ENCODE measurements around the gene SLC19A1.

SLC19A1 gene

GRCh38 chr21:45546636-45547544, 4.7 kb upstream of the SLC19A1 start:
- DNase-seq (ENCODE audit: extremely low read depth in 1 of 2, low read depth in 1 of 2): no peak

DNA sequence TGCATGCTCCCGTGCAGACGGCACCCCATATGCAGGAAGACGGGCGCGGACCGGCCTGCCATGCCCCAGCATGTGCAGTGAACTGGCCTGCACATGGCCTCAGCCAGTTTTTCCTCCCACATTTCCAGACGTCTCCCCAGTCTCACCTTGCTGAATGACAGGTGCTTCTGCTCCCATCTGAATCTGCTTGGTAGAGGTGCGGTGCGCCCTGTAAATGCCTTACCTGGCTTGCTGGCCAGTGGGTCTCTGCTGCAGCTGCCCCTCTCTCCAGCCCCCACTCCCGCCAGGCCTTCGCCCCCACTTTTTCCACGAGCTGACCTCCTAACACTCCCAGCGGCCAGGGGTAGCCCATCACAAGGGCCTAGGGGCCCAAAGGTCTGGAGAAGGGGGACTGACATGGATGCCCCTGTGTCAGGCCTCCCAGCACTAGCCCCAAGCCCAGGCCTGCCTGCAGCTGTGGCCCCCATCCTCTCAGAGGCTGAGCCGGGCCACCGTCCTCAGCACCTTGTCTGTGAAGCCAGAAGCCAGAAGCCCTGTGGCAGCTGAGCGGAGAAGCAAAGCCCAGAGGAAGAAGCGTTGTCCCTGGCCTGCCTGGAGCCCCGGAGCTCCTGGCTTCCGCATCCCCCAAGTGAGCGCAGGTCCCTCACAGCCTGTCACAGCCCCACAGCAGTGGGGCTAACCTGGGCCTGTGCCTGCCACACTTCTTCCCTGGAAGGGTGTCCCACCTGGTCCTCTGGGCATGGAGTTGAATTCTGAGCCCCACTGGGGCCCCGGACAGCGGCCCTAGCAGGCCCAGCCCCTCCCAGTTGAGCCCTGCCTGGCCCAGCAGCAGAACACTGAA, 3.7 kb upstream of the SLC19A1 start:
- DNase-seq (ENCODE audit: extremely low read depth in 1 of 2, low read depth in 1 of 2): no peak

DNA sequence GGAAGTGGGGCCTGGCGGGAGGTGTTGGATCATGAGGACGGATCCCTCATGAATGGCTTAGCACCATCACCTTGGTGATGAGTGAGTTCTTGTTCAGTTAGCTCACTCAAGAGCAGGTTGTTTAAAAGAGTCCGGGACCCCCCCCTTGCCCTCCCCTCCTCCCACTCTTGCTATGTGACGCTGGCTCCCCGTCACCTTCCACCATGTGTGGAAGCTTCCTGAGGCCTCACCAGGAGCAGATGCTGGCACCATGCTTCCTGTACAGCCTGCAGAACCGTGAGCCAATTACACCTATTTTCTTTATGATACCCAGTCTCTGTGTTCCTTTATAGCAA, 3.0 kb upstream of the SLC19A1 start:
- no peak for DNase-seq (ENCODE audit: extremely low read depth in 1 of 2, low read depth in 1 of 2)

GRCh38 chr21:45544449-45545235, 2.4 kb upstream of the SLC19A1 start:
- no peak for DNase-seq (ENCODE audit: extremely low read depth in 1 of 2, low read depth in 1 of 2)

DNA sequence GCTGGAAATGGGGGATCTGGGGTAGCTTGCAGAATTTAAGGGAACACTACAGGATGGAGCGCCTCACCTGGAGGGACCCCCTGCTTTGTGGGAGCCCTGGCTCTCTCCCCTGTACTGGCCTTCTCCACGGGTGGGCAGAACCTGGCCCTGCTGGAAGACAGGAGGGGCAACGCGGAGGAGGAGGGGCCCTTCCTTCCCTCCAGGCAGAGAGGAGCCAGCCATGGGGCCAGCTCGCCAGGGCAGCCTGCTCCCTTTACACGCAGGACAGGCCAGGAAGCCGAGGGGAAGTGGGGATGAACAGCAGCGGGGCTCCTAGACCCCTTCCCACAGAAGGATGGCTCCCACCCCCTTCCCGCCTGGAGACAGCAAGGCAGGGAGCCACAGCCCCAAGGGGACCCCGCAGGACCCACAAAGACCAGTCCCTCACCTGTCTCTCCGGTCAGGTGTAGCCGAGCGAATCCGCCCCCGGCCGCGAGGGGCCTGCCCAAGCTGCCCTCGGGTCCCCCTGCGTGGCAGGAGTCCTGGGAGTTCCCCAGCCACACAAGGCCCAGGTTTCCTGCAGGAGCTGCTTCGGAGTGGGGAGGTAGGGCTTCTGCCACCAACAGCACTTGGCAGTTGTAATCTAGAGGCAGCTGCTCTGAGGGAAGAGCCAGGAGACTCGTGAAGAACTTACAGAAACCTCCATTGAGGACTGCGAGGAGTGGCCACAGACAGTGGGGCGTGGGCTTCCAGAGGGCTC, 1.6 kb upstream of the SLC19A1 start:
- no peak for DNase-seq (ENCODE audit: extremely low read depth in 1 of 2, low read depth in 1 of 2)

- DNase-seq (ENCODE audit: extremely low read depth in 1 of 2, low read depth in 1 of 2): no peak
Observed at GRCh38 chr21:45543371-45543709, 1.1 kb upstream of the SLC19A1 start.

DNA sequence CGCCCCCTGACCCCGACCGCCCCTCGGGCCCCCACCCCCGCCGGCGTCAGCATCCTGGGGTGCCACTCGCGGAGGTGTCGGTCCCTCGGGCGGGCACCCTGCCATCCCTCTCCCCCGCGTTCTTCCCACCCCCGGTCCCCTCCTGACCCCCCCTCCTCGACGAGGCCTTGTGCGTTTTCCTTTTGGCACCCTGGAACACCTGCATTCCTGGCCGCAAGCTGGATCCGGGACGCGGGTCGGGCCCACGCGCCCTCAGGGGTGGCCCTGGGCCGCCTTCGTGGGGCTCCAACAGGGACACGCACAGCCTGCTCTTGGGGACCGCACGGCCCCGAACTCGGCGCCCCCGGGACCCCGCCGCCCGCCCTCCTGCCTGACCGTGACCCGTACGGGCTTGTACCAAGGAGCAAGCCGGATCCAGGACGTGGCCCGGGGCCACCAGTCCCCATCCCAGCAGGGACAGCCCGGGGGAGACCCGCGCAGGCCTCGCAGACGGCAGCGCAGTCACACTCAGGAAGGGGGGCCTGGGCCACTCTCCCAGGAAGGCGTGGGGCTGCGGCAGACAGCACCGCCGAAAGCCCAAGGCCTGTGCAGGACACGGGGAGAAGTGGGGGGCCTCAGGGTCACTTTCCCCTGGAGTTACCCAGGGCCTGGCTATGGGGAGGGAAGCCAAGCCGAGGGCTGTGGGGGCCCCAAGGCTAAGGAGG, 579 bp upstream of the SLC19A1 start:
- DNase-seq (ENCODE audit: extremely low read depth in 1 of 2, low read depth in 1 of 2): no peak

GRCh38 chr21:45541221-45542039, 810 bp downstream of the SLC19A1 start:
- DNase-seq (ENCODE audit: extremely low read depth in 1 of 2, low read depth in 1 of 2): peak; percentile 73 to 76

DNA sequence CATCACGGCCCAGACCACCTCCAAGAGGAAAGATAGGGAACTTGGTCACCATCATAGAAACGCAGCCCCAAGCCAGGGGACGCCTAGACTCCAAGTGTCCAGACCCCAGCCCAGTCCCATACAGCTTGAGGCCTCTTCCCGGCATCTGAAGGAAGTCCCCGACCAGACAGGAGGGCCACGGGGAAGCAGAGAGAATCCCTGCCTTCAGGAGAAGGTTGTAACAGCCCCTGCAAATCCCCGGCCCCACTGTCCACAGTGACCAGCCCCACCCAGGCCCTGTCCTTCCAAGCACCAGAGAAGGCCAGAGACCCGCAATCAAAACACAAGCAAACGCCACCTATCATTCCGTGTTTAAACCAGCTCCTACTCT, 1.7 kb downstream of the SLC19A1 start:
- DNase-seq (ENCODE audit: extremely low read depth in 1 of 2, low read depth in 1 of 2): no peak

DNA sequence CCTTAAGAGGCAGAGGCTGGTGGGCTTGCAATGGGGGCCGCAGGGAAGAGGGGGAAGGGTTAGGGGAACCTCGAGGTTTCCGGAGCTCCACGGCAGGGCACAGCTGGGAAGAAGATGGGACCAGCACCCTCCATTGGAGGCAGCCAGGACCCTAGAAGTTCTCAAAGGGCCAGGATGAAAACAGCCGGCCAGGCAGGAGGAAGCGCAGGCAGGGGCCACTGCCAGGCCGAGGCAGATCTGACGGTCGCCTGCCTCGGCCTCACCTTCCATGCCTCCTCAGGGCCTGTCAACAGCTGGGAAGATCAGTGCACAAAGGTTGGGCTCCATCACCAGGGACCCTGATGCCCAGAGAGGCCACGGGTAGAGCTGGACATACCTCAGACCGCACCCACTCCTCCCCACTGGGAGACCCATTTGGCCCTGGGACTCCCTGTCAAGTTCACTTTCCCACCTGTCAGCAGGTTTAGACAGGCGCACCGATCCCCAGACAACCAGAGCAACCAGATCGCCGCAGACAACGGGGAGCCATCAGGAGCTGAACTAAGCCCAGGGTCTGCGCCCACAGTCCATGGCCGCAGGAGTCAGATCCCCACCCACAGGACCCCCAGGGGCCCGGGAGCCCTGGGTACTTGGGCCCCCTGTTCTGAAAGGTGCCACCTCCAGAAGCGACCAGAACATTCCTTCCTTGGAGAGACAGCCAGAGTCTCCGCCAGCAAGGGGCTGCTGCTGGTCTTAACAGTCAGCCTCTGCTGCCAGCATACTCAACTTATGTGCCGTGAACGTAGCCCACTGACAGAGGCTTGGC, 2.2 kb downstream of the SLC19A1 start:
- no peak for DNase-seq (ENCODE audit: extremely low read depth in 1 of 2, low read depth in 1 of 2)

- DNase-seq (ENCODE audit: extremely low read depth in 1 of 2, low read depth in 1 of 2): no peak
Observed at GRCh38 chr21:45539046-45539795, 3.0 kb downstream of the SLC19A1 start.

DNA sequence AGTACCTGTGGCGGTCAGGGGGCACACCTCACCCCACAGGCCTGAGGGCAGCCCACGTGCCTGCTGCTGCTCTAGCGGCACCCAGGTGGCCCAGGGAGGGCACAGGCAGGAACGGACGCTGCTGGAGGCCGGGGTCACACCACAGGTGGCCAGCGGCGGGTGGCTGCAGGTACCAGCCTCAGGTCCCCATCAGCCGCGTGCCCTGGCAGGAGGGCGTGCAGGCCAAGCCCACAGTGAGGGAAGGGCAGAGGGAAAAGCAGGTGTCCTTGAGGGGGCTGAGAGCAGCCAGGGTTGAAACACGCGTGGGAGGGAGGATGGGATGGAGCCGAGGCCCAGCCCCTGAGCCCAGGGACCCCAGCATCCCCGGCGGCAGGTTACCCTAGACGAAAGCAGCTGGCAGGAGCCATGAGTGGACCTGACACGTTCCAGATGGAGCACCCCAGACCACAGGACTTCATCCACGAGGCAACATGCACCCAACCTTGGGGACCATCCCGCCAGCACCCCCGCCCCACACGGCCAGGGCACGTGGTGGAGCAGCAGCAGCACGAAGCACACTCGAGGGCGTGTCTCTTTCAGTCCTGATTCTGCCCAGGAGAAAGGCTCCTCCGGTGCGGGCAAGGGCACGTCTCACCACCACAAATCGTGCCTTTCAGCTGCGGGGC, 3.7 kb downstream of the SLC19A1 start:
- DNase-seq (ENCODE audit: extremely low read depth in 1 of 2, low read depth in 1 of 2): no peak

- DNase-seq (ENCODE audit: extremely low read depth in 1 of 2, low read depth in 1 of 2): no peak
Observed at GRCh38 chr21:45537746-45538291, 4.4 kb downstream of the SLC19A1 start.

GRCh38 chr21:45537111-45537745, 5.0 kb downstream of the SLC19A1 start:
- no peak for DNase-seq (ENCODE audit: extremely low read depth in 1 of 2, low read depth in 1 of 2)

- DNase-seq (ENCODE audit: extremely low read depth in 1 of 2, low read depth in 1 of 2): no peak
Observed at GRCh38 chr21:45536301-45537081, 5.7 kb downstream of the SLC19A1 start.
